ENCODE data around the gene SNAPC2.
A peak's percentile ranks its signal among the peaks of the same experiment; 100 is the strongest.

SNAPC2 gene

DNA sequence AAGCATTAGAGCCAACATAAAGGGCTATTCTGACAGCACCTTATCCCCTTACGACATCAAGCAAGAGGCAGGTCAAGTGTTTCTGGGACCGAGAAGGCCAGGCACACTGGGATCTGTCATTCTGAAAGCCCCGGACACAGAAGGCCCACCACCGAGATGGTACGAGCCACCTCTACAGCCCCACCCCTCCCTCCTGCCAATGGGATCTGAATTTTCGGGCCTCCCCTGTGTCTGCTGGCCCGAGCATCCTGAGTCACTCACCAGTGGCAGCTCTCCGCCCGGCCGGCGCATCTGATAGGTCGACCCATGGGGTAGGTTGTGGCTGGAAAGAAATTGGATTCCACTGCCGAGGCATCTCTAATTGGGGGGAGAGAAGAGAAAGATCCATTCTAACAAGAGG, 20.7 kb downstream of the SNAPC2 start:
- DNase-seq (ENCODE audit: extremely low spot score): no peak
- no peak for TF ChIP-seq ELF4 (IDR thresholded peaks at IDR 0.05)
- no peak for TF ChIP-seq ARNT (IDR thresholded peaks at IDR 0.05)
- no peak for TF ChIP-seq L3MBTL2 (conservative IDR thresholded peaks at IDR 0.05)
- no peak for TF ChIP-seq FOXM1 (IDR thresholded peaks at IDR 0.05; ENCODE audit: borderline replicate concordance)
- TF ChIP-seq HDGF (IDR thresholded peaks at IDR 0.05; ENCODE audit: borderline replicate concordance): no peak
- TF ChIP-seq FOXA1 (IDR thresholded peaks at IDR 0.05): no peak
- TF ChIP-seq SP1 (IDR thresholded peaks at IDR 0.05): no peak
- no peak for TF ChIP-seq BHLHE40 (IDR thresholded peaks at IDR 0.05; ENCODE audit: borderline replicate concordance)
- TF ChIP-seq FOXK2 (IDR thresholded peaks at IDR 0.05): no peak
- no peak for TF ChIP-seq ZNF384 (IDR thresholded peaks at IDR 0.05)
- no peak for TF ChIP-seq LEF1 (IDR thresholded peaks at IDR 0.05; ENCODE audit: borderline replicate concordance)
- TF ChIP-seq SUZ12 (IDR thresholded peaks at IDR 0.05): no peak
- TF ChIP-seq TARDBP (IDR thresholded peaks at IDR 0.05): no peak
- TF ChIP-seq, protein P1, sequence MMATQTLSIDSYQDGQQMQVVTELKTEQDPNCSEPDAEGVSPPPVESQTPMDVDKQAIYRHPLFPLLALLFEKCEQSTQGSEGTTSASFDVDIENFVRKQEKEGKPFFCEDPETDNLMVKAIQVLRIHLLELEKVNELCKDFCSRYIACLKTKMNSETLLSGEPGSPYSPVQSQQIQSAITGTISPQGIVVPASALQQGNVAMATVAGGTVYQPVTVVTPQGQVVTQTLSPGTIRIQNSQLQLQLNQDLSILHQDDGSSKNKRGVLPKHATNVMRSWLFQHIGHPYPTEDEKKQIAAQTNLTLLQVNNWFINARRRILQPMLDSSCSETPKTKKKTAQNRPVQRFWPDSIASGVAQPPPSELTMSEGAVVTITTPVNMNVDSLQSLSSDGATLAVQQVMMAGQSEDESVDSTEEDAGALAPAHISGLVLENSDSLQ (IDR thresholded peaks at IDR 0.05): no peak
- no peak for TF ChIP-seq NFRKB (IDR thresholded peaks at IDR 0.05)
- no peak for TF ChIP-seq CTBP1 (IDR thresholded peaks at IDR 0.05; ENCODE audit: borderline replicate concordance)
- ChIA-PET POLR2A (no interaction called here), CTCF (interaction anchor here (1.2 to 1.3 kb wide), 2 partner anchors 12 kb away, joined by 3 to 4 read pairs; no protein-coding TSS in a partner anchor)

DNA sequence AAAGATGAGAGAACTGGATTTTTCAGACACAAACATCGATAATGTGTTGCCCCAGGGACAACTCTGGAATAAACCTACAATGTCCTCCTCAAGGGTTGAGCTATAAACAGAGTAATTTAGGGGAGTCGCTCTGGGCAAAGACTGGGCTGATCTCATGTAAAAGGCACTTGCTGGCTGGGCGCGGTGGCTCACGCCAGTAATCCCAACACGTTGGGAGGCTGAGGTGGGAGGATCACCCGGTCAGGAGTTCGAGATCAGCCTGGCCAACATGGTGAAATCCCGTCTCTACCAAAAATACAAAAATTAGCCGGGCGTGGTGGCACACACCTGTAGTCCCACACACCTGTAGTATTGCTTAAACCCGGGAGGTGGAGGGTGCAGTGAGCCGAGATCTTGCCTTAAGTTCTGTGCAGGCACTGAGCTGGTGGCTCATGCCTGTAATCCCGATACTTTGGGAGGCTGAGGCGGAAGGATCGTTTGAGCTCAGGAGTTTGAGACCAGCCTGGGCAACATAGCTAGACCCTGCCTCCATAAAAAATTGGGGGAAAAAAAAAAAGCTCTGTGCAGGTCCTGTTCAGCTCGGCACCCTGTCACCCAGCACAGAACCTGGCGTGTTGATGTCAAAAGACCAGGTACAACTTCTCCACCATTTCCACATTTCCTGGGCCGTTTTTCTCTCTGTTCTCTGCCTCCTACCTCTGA, 21.9 kb downstream of the SNAPC2 start:
- CTCF ChIA-PET: interaction anchor here (1.2 kb wide), 1 partner anchor 13 kb away, joined by 4 read pairs; no protein-coding TSS in a partner anchor
- DNase-seq (ENCODE audit: extremely low spot score): no peak
- TF ChIP-seq ARNT (IDR thresholded peaks at IDR 0.05): no peak
- POLR2A ChIA-PET: no interaction called here

DNA sequence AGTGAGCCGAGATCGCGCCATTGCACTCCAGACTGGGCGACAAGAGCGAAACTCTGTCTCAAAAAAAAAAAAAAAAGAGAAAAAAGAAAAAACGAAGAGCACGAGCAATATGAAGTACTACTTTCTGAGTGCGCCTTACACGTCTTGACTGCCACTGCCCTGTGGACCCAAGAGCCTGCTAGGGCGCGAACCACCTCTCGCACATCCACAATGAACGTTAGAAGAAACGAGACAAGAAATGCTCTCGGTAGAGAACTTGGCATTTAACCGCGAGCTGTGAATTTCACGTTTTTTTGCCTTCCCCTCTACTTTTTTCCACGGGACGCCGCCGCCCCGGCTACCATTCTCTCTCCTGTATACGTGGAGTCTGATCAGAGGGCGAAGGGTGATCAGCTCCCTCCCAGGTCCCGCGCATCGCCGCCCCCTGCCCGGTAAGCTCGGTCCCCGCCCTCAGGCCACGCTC, 22.9 kb downstream of the SNAPC2 start:
- CTCF ChIA-PET: interaction anchor here (0.6 to 2.8 kb wide), 4 partner anchors 14 to 74 kb away, joined by 3 to 29 read pairs (median 6); no protein-coding TSS in a partner anchor
- POLR2A ChIA-PET: interaction anchor here (0.5 to 2.5 kb wide), 22 partner anchors 8 to 470 kb away, joined by 3 to 32 read pairs (median 4); partner anchors contain the start of genes ELAVL1, MAP2K7, MARCHF2 and SNAPC2
- TF ChIP-seq NFRKB (IDR thresholded peaks at IDR 0.05) (no peak), L3MBTL2 (conservative IDR thresholded peaks at IDR 0.05) (no peak), ARNT (IDR thresholded peaks at IDR 0.05) (no peak), SUZ12 (IDR thresholded peaks at IDR 0.05) (no peak), CTBP1 (IDR thresholded peaks at IDR 0.05; ENCODE audit: borderline replicate concordance) (no peak), FOXA1 (IDR thresholded peaks at IDR 0.05) (no peak), BHLHE40 (IDR thresholded peaks at IDR 0.05; ENCODE audit: borderline replicate concordance) (no peak), TARDBP (IDR thresholded peaks at IDR 0.05) (no peak), ELF4 (IDR thresholded peaks at IDR 0.05) (no peak), ZNF384 (IDR thresholded peaks at IDR 0.05) (no peak), FOXK2 (IDR thresholded peaks at IDR 0.05) (no peak), SP1 (IDR thresholded peaks at IDR 0.05) (no peak), FOXM1 (IDR thresholded peaks at IDR 0.05; ENCODE audit: borderline replicate concordance) (no peak), LEF1 (IDR thresholded peaks at IDR 0.05; ENCODE audit: borderline replicate concordance) (no peak)
- DNase-seq (ENCODE audit: extremely low spot score): no peak

DNA sequence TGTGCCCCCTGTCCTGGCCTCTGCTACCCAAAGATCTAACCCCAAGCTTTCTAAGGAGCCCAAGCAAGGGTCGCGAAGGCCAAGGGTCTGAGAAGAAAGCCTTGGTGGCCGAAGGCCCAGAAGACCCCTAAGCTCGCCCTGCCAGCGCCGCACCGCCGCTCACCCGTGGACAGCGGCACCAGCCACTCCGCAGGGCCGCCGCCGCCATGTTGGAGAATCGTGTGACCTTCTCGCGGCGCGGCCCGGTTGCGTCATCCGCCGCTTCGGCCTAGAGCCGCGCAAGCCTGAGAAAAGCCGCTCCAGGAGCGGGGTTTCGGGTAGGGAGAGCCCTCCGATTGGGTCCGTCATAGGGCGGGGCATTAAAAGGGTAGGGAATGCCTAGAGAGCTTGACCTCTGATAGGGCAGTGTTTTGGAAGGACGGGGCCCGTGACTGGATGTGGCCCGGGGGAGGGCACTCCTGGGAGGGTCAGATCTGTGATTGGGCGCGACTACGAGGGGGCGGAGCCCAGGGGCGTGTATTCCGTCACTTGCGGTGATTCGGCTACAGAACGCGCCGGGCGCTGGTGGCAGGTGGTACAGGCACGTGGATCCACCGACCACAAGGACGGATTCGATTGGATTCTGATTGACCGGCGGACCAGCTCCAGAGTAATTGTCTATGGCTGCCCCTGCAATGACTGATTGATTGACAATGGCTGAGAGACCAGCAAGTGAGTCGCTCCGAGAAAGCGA, 23.5 kb downstream of the SNAPC2 start, which contains the start of gene TIMM44:
Gene TIMM44 (minus strand): TSS at position 223 of the 733 bp plus-strand sequence. CDS start 15 bp downstream, at position 208.
- DNase-seq (ENCODE audit: extremely low spot score): peak; percentile 96
- TF ChIP-seq ZNF384 (IDR thresholded peaks at IDR 0.05) (no peak), BHLHE40 (IDR thresholded peaks at IDR 0.05; ENCODE audit: borderline replicate concordance) (no peak), ELF4 (IDR thresholded peaks at IDR 0.05) (peak; percentile 77), L3MBTL2 (conservative IDR thresholded peaks at IDR 0.05) (peak; percentile 96), CTBP1 (IDR thresholded peaks at IDR 0.05; ENCODE audit: borderline replicate concordance) (no peak; the same call in 1 of the 2 replicates), SP1 (IDR thresholded peaks at IDR 0.05) (no peak), NFRKB (IDR thresholded peaks at IDR 0.05) (peak; percentile 79), FOXM1 (IDR thresholded peaks at IDR 0.05; ENCODE audit: borderline replicate concordance) (no peak), HDGF (IDR thresholded peaks at IDR 0.05; ENCODE audit: borderline replicate concordance) (0 out of 2 replicates have a peak, but pooled peaks have one; percentile 41), SUZ12 (IDR thresholded peaks at IDR 0.05) (no peak)
- TF ChIP-seq, protein P1 (IDR thresholded peaks at IDR 0.05): peak; percentile 93
- CTCF ChIA-PET: interaction anchor here (0.6 to 2.8 kb wide), 9 partner anchors 11 to 141 kb away, joined by 3 to 29 read pairs (median 4); no protein-coding TSS in a partner anchor
- POLR2A ChIA-PET: interaction anchor here (0.5 to 2.5 kb wide), 30 partner anchors 8 to 469 kb away, joined by 3 to 32 read pairs (median 4); partner anchors contain the start of genes CTXN1, ELAVL1, LRRC8E and MAP2K7

DNA sequence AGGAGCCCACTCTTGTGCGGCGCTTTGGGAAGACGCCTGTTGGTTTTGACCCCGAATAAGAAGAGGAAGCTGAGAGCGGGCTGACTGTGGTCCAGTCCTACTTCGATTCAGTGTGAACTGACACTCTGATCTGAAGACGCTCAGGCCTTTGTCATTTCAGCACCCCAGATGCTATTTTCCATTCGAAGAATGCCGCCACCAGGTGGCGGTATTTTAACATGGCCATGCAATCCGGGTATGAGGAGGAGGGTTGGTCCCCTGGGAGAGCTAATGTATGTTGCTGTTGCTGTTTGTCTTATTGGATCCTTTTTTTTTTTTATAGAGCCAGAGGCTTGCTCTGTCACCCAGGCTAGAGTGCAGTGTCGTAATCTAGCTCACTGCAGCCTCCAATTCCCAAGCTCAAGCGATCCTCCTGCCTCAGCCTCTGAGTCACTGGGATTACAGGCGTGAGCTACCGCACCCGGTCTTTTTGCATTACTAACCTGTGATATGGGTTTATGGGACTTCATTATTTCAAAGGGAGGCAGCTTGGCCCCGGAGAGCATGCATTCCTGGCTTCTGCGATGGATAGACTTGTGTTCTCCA, 24.1 kb downstream of the SNAPC2 start:
- peak; percentile 77 for DNase-seq (ENCODE audit: extremely low spot score)
- TF ChIP-seq ZNF384 (IDR thresholded peaks at IDR 0.05): peak; percentile 74
- TF ChIP-seq SP1 (IDR thresholded peaks at IDR 0.05): no peak
- peak; percentile 62 for TF ChIP-seq L3MBTL2 (conservative IDR thresholded peaks at IDR 0.05)
- ChIA-PET POLR2A (interaction anchor here (0.6 to 2.5 kb wide), 24 partner anchors 8 to 377 kb away, joined by 3 to 32 read pairs (median 4); partner anchors contain the start of genes CTXN1, ELAVL1, LRRC8E and MAP2K7), CTCF (interaction anchor here (0.6 to 2.8 kb wide), 11 partner anchors 11 to 177 kb away, joined by 3 to 29 read pairs (median 5); no protein-coding TSS in a partner anchor)

DNA sequence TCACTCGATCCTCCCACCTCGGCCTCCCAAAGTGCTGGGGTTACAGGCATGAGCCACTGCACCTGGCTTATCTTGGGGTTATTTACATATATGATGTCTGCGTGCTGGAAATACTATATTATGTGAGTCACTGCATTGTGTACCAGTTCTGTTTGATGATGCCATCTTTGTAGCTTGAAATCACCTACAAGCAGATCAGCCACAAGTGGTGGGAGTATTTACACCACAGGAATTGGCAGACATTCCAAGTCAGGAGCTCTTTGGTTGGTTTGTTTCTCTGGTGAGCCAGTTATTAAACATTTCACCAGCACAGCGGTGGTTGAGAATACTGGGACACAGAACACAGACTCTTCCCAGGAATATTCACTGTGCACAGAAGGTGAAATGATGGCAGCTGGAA, 27.8 kb downstream of the SNAPC2 start:
- TF ChIP-seq FOXM1 (IDR thresholded peaks at IDR 0.05; ENCODE audit: borderline replicate concordance) (no peak), FOXA1 (IDR thresholded peaks at IDR 0.05) (no peak), ZNF384 (IDR thresholded peaks at IDR 0.05) (no peak), NFRKB (IDR thresholded peaks at IDR 0.05) (no peak), BHLHE40 (IDR thresholded peaks at IDR 0.05; ENCODE audit: borderline replicate concordance) (no peak), SP1 (IDR thresholded peaks at IDR 0.05) (no peak), HDGF (IDR thresholded peaks at IDR 0.05; ENCODE audit: borderline replicate concordance) (no peak), FOXK2 (IDR thresholded peaks at IDR 0.05) (no peak), ELF4 (IDR thresholded peaks at IDR 0.05) (no peak), ARNT (IDR thresholded peaks at IDR 0.05) (no peak), L3MBTL2 (conservative IDR thresholded peaks at IDR 0.05) (no peak), CTBP1 (IDR thresholded peaks at IDR 0.05; ENCODE audit: borderline replicate concordance) (no peak), LEF1 (IDR thresholded peaks at IDR 0.05; ENCODE audit: borderline replicate concordance) (no peak), SUZ12 (IDR thresholded peaks at IDR 0.05) (no peak), TARDBP (IDR thresholded peaks at IDR 0.05) (no peak)
- TF ChIP-seq, protein P1 (IDR thresholded peaks at IDR 0.05): no peak
- CTCF ChIA-PET: no interaction called here
- no peak for DNase-seq (ENCODE audit: extremely low spot score)
- POLR2A ChIA-PET: no interaction called here

Measured in HEK293T (cell line).